Measurements from ENCODE around the gene SLC17A4.

The SLC17A4 gene

GRCh38 chr6:25829375-25829774 is 74.8 kb downstream of the SLC17A4 start:
- no peak for DNase-seq

- no peak for DNase-seq
These were observed 75.9 kb downstream of the SLC17A4 start for GRCh38 chr6:25830458-25830857.
